ENCODE measurements around the gene CCDC144A.
"Not testable (repeated sequence)": the region's sequence is repeated elsewhere in the genome, so short reads cannot be mapped to it uniquely, and the experiment has no call there.

GRCh38 chr17:16773146-16773522 lies 83.1 kb downstream of the CCDC144A start:
- not testable (repeated sequence) for TF ChIP-seq CTCF (IDR thresholded peaks at IDR 0.05 in 2 of 3, conservative IDR thresholded peaks at IDR 0.05 in 1 of 3; ENCODE audit: borderline replicate concordance in 1 of 3, insufficient read depth in 1 of 3, low read depth in 2 of 3, low read length in 2 of 3); POLR2A (IDR thresholded peaks at IDR 0.05; ENCODE audit: borderline replicate concordance, extremely low read depth, insufficient read depth, insufficient read length); RAD21 (IDR thresholded peaks at IDR 0.05; ENCODE audit: low read depth); EZH2 (IDR thresholded peaks at IDR 0.05); EZH2phosphoT487 (IDR thresholded peaks at IDR 0.05; ENCODE audit: borderline replicate concordance); CEBPB (IDR thresholded peaks at IDR 0.05; ENCODE audit: low read depth); POLR2AphosphoS5 (IDR thresholded peaks at IDR 0.05; ENCODE audit: low read depth, low read length)

All from HCT116 (cell line).